KMS-11 (cell line): ENCODE results near the gene GAB3.

ENCODE experiments used
- H2AFZ ChIP-seq: fragments of 200-600 bp; sonication (generic); 2 replicates; pipeline ENCODE4 v1.6.1; 2016; ENCODE audit warnings: antibody characterized with exemption, mixed run types, low read depth
- H3K27ac ChIP-seq: fragments of 200-600 bp; sonication (generic); 2 replicates; pipeline ENCODE4 v1.6.1; 2016; ENCODE audit warnings: mild to moderate bottlenecking, mixed run types
- H3K27me3 ChIP-seq: fragments of 200-600 bp; sonication (generic); 2 replicates; pipeline ENCODE4 v1.6.1; 2017; ENCODE audit warnings: mild to moderate bottlenecking, low read depth, mixed run types, moderate library complexity; ENCODE audit not compliant: insufficient read depth
- H3K36me3 ChIP-seq: fragments of 200-600 bp; sonication (generic); 2 replicates; pipeline ENCODE4 v1.6.1; 2017; ENCODE audit warnings: mild to moderate bottlenecking, mixed run types; ENCODE audit not compliant: insufficient read depth
- H3K4me1 ChIP-seq: fragments of 200-600 bp; sonication (generic); 2 replicates; pipeline ENCODE4 v1.6.1; 2016; ENCODE audit warnings: mild to moderate bottlenecking, low read depth, mixed run types; ENCODE audit not compliant: poor library complexity, severe bottlenecking
- H3K4me2 ChIP-seq: fragments of 200-600 bp; sonication (generic); 2 replicates; pipeline ENCODE4 v1.7.0; 2016; ENCODE audit warnings: mild to moderate bottlenecking, mixed run types
- H3K4me3 ChIP-seq: fragments of 200-600 bp; sonication (generic); IDR thresholded peaks from 2 replicates; pipeline ENCODE4 v1.6.1; 2017; ENCODE audit warnings: low read depth, low read length, mixed read lengths; ENCODE audit not compliant: insufficient read depth
- H3K79me2 ChIP-seq: fragments of 200-600 bp; sonication (generic); 2 replicates; pipeline ENCODE4 v1.6.1; 2016; ENCODE audit warnings: low read depth, mixed run types; ENCODE audit not compliant: insufficient read depth
- H3K9ac ChIP-seq: fragments of 200-600 bp; sonication (generic); 2 replicates; pipeline ENCODE4 v1.6.1; 2016; ENCODE audit warnings: mild to moderate bottlenecking, mixed run types
- H4K20me1 ChIP-seq: fragments of 200-600 bp; sonication (generic); 2 replicates; pipeline ENCODE4 v1.6.1; 2016; ENCODE audit warnings: mild to moderate bottlenecking, mixed run types; ENCODE audit not compliant: insufficient read depth
- TF ChIP-seq, protein P1 (sequence below): fragments of 200-600 bp; sonication (generic); conservative IDR thresholded peaks from 2 replicates; pipeline ENCODE4 v1.6.1; 2017; ENCODE audit warnings: low read depth, mild to moderate bottlenecking, antibody characterized with exemption, low read length, moderate library complexity, mixed read lengths

GAB3 gene

GRCh38 chrX:154775419-154776349, 24.8 kb upstream of the GAB3 start:
- no peaks in the 10 kb centered on the region for H3K36me3 ChIP-seq
- no peaks in the 10 kb centered on the region for H3K4me1 ChIP-seq
- no peak overlapping the region for H3K27ac ChIP-seq
- no peak overlapping the region for H3K9ac ChIP-seq
- no peak overlapping the region for H3K4me3 ChIP-seq
- no peak overlapping the region for H2AFZ ChIP-seq
- H3K4me2 ChIP-seq, result no peak overlapping the region
- H3K79me2 ChIP-seq, result no peaks in the 10 kb centered on the region
- TF ChIP-seq, protein P1, sequence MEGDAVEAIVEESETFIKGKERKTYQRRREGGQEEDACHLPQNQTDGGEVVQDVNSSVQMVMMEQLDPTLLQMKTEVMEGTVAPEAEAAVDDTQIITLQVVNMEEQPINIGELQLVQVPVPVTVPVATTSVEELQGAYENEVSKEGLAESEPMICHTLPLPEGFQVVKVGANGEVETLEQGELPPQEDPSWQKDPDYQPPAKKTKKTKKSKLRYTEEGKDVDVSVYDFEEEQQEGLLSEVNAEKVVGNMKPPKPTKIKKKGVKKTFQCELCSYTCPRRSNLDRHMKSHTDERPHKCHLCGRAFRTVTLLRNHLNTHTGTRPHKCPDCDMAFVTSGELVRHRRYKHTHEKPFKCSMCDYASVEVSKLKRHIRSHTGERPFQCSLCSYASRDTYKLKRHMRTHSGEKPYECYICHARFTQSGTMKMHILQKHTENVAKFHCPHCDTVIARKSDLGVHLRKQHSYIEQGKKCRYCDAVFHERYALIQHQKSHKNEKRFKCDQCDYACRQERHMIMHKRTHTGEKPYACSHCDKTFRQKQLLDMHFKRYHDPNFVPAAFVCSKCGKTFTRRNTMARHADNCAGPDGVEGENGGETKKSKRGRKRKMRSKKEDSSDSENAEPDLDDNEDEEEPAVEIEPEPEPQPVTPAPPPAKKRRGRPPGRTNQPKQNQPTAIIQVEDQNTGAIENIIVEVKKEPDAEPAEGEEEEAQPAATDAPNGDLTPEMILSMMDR, result no peak
- H3K27me3 ChIP-seq, result no peaks in the 10 kb centered on the region
- H4K20me1 ChIP-seq, result no peaks in the 10 kb centered on the region

DNA sequence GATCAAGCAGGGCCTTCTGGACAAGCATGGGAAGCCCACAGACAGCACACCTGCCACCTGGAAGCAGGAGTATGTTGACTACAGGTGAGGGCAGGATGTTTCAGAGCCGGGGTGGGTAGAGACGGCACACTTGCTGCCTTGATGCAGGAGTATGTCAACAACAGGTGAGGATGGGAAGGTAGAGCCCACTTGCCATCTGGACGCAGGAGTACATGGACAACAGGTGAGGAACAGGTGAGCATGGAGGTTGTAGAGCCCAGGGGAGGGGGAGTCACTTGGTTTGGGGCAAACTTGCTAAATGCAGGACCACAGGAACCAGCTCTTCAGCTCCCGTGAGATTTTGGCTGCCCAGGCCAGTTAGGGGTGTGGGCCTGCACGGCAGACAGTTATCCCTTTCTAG, 23.7 kb upstream of the GAB3 start:
- H3K27me3 ChIP-seq, result no peaks in the 10 kb centered on the region
- H3K27ac ChIP-seq, result no peak overlapping the region
- H3K9ac ChIP-seq, result no peak overlapping the region
- no peak overlapping the region for H2AFZ ChIP-seq
- H3K79me2 ChIP-seq, result no peaks in the 10 kb centered on the region
- no peak overlapping the region for H3K4me2 ChIP-seq
- no peaks in the 10 kb centered on the region; the same call in 1 of the 2 replicates for H3K36me3 ChIP-seq
- TF ChIP-seq, protein P1, result no peak
- no peak overlapping the region for H3K4me3 ChIP-seq
- no peaks in the 10 kb centered on the region for H4K20me1 ChIP-seq
- no peaks in the 10 kb centered on the region for H3K4me1 ChIP-seq

- Histone ChIP-seq H3K4me1 (peaks cover 11% of the 10 kb centered on the region), H3K36me3 (peaks cover 12% of the 10 kb centered on the region), H4K20me1 (no peaks in the 10 kb centered on the region), H3K4me2 (peak within 1 kb of the TSS; percentile 52; the same call in 1 of the 2 replicates), H3K9ac (peak within 1 kb of the TSS; percentile 86), H3K4me3 (no peak within 1 kb of the TSS), H2AFZ (peak within 1 kb of the TSS; percentile 21), H3K27me3 (no peaks in the 10 kb centered on the region), H3K79me2 (peaks cover 39% of the 10 kb centered on the region; the same call in 1 of the 2 replicates), H3K27ac (peak within 1 kb of the TSS; percentile 88)
- TF ChIP-seq, protein P1, result no peak
Observed at GRCh38 chrX:154762537-154763296, 11.8 kb upstream of the GAB3 start, which contains the start of gene DKC1. Gene DKC1, plus strand, starts transcription at chrX:154762864. Its CDS starts 102 bp downstream, at chrX:154762966.

GRCh38 chrX:154761977-154762536, 11.2 kb upstream of the GAB3 start:
- H3K9ac ChIP-seq, result peak overlapping the region; percentile 86; the same call in 1 of the 2 replicates
- H3K4me1 ChIP-seq, result peaks cover 11% of the 10 kb centered on the region
- peak overlapping the region; percentile 52; the same call in 1 of the 2 replicates for H3K4me2 ChIP-seq
- peaks cover 12% of the 10 kb centered on the region for H3K36me3 ChIP-seq
- H2AFZ ChIP-seq, result peak overlapping the region; percentile 21
- H3K27me3 ChIP-seq, result no peaks in the 10 kb centered on the region
- H3K4me3 ChIP-seq, result no peak overlapping the region
- peaks cover 36% of the 10 kb centered on the region; the same call in 1 of the 2 replicates for H3K79me2 ChIP-seq
- TF ChIP-seq, protein P1, result no peak
- H4K20me1 ChIP-seq, result no peaks in the 10 kb centered on the region
- peak overlapping the region; percentile 12; the same call in 1 of the 2 replicates for H3K27ac ChIP-seq
